HCT116 (cell line): Measurements from ENCODE around the gene ETS2. TPM values are rescaled to one million over a fixed set of nuclear protein-coding genes. Genes with fewer than 3 reads are reported as not detected.

Experiments
- ATAC-seq: fragments of 200-7000 bp; cut with Tn5 transposase; 2 replicates; pipeline ENCODE4 v1.9.1; 2020; ENCODE audit warnings: mild to moderate bottlenecking, moderate library complexity
- BruUV-seq: library from RNA; stranded (reverse); fragments of 400-500 nt; replicated peaks from 2 replicates; lab custom pipeline; 2021; lab: Mats Ljungman, UMichigan
- CTCF ChIA-PET: fragments of 300-600 bp; sonication (Branson Sonifier 250); formaldehyde crosslinking; loops from one replicate; lab custom pipeline; 2021; ENCODE audit warnings: antibody characterized with exemption; lab: Charles Lee
- POLR2A ChIA-PET: fragments of 300-600, 350-600 bp; sonication (Branson Sonifier 250); formaldehyde crosslinking; loops from one replicate; lab custom pipeline; 2021; ENCODE audit warnings: antibody characterized with exemption; lab: Charles Lee
- RAD21 ChIA-PET, 2 experiments: fragments of 300-600 bp; sonication (Branson Sonifier 250); formaldehyde crosslinking; loops; one replicate each; lab custom pipeline; 2023; ENCODE audit warnings: low total read pairs in 2 of 2; ENCODE audit not compliant: uncharacterized antibody in 2 of 2, unreplicated experiment in 2 of 2, low non-redundant PET in 1 of 2; lab: Charles Lee
- DNase-seq: peaks from one replicate; pipeline ENCODE4 v3.0.0-alpha.2; 2010; ENCODE audit warnings: low read depth, low spot score
- H2AFZ ChIP-seq: fragments of 200-600 bp; shearing (Covaris generic), sonication (generic); 2 replicates; pipeline ENCODE4 v1.6.1; 2017; ENCODE audit warnings: low read depth, mixed run types, mixed read lengths, antibody characterized with exemption, low read length; ENCODE audit not compliant: poor library complexity, severe bottlenecking
- H3K27ac ChIP-seq: 2 replicates; pipeline ENCODE4 v1.5.1; 2012; ENCODE audit warnings: low read depth, low read length
- H3K27me3 ChIP-seq: fragments of 200-600 bp; sonication (generic); 2 replicates; pipeline ENCODE4 v1.6.1; 2016; ENCODE audit warnings: mixed run types, low read length, mixed read lengths; ENCODE audit not compliant: insufficient read depth
- H3K36me3 ChIP-seq, 2 experiments: fragments of 200-500 bp in 1 of 2; fragments of 200-600 bp in 1 of 2; sonication (Bioruptor generic) in 1 of 2; sonication (generic) in 1 of 2; 2 replicates each; pipeline versions ENCODE4 v1.5.1 to v1.6.1; 2014 to 2016; ENCODE audit warnings: low read length in 2 of 2, inconsistent platforms in 1 of 2, mixed read lengths in 1 of 2, mixed run types in 1 of 2; ENCODE audit not compliant: insufficient read depth in 2 of 2, control insufficient read depth in 1 of 2
- H3K4me1 ChIP-seq, 2 experiments: fragments of 200-600 bp in 1 of 2; sonication (generic) in 1 of 2; 2 replicates each; pipeline versions ENCODE4 v1.5.1 to v1.6.1; 2012 to 2017; ENCODE audit warnings: low read length in 2 of 2, inconsistent platforms in 1 of 2, mild to moderate bottlenecking in 1 of 2, mixed read lengths in 1 of 2, mixed run types in 1 of 2, moderate library complexity in 1 of 2; ENCODE audit not compliant: insufficient read depth in 2 of 2, control insufficient read depth in 1 of 2
- H3K4me2 ChIP-seq: fragments of 200-600 bp; sonication (generic); 2 replicates; pipeline ENCODE4 v1.6.1; 2017; ENCODE audit warnings: mixed run types, low read length, mixed read lengths
- H3K4me3 ChIP-seq, 2 experiments: fragments of 200-600 bp in 1 of 2; sonication (generic) in 1 of 2; replicated peaks in 1 of 2; 2 replicates each; pipeline ENCODE4 v1.5.1; 2011 to 2016; ENCODE audit warnings: low read length in 2 of 2, control low read depth in 1 of 2, low read depth in 1 of 2, mild to moderate bottlenecking in 1 of 2, mixed read lengths in 1 of 2, mixed run types in 1 of 2
- H3K79me2 ChIP-seq: fragments of 200-600 bp; sonication (generic); 2 replicates; pipeline ENCODE4 v1.6.1; 2017; ENCODE audit warnings: mild to moderate bottlenecking, mixed run types, low read length, moderate library complexity, mixed read lengths; ENCODE audit not compliant: insufficient read depth
- H3K9ac ChIP-seq: fragments of 200-600 bp; sonication (generic); 2 replicates; pipeline ENCODE4 v1.6.1; 2016; ENCODE audit warnings: low read length, mixed read lengths
- H3K9me2 ChIP-seq: fragments of 200-600 bp; sonication (generic), shearing (Covaris generic); 2 replicates; pipeline ENCODE4 v1.6.1; 2017; ENCODE audit warnings: mixed run types, mild to moderate bottlenecking, moderate library complexity; ENCODE audit not compliant: insufficient read depth
- H3K9me3 ChIP-seq, 2 experiments: fragments of 200-500 bp in 1 of 2; fragments of 200-600 bp in 1 of 2; sonication (Bioruptor generic) in 1 of 2; sonication (generic) in 1 of 2; 2 replicates each; pipeline ENCODE4 v1.6.1; 2014 to 2017; ENCODE audit warnings: low read length in 2 of 2, mixed read lengths in 2 of 2, inconsistent platforms in 1 of 2, low read depth in 1 of 2, mild to moderate bottlenecking in 1 of 2, mixed run types in 1 of 2, moderate library complexity in 1 of 2; ENCODE audit not compliant: control insufficient read depth in 1 of 2, insufficient read depth in 1 of 2
- H4K20me1 ChIP-seq: fragments of 200-600 bp; sonication (generic), shearing (Covaris generic); 2 replicates; pipeline ENCODE4 v1.6.1; 2017; ENCODE audit warnings: mixed run types, mild to moderate bottlenecking, moderate library complexity; ENCODE audit not compliant: insufficient read depth
- ATF3 ChIP-seq: IDR thresholded peaks from 2 replicates; pipeline ENCODE4 v1.6.1; 2012
- CBX3 ChIP-seq: IDR thresholded peaks from 2 replicates; pipeline ENCODE4 v1.6.1; 2012; ENCODE audit warnings: low read depth
- EZH2 ChIP-seq: fragments of 200-600 bp; sonication (generic); IDR thresholded peaks from 2 replicates; pipeline ENCODE4 v1.6.1; 2017; ENCODE audit warnings: antibody characterized with exemption, mixed run types
- POLR2A ChIP-seq: IDR thresholded peaks from 2 replicates; pipeline ENCODE4 v1.7.0; 2011; ENCODE audit warnings: borderline replicate concordance; ENCODE audit not compliant: insufficient read depth, insufficient read length; ENCODE audit errors: extremely low read depth
- REST ChIP-seq: IDR thresholded peaks from 2 replicates; pipeline ENCODE4 v1.6.1; 2012; ENCODE audit warnings: low read depth
- SIN3A ChIP-seq: IDR thresholded peaks from 2 replicates; pipeline ENCODE4 v1.6.1; 2012; ENCODE audit warnings: low read depth
- SP1 ChIP-seq: IDR thresholded peaks from 2 replicates; pipeline ENCODE4 v1.6.1; 2012; ENCODE audit warnings: low read depth
- intact Hi-C: fragments of 100-400 bp; cut with micrococcal nuclease; formaldehyde crosslinking; loops from 2 replicates; pipeline ENCODE4 v1.10.0; 2022
- total RNA-seq: library from RNA; stranded (reverse); gene quantifications from one replicate; pipeline ENCODE4 v1.2.1, GENCODE V29; 2021; ENCODE audit not compliant: unreplicated experiment
- TF ChIP-seq, protein P1 (sequence below): IDR thresholded peaks from 2 replicates; pipeline ENCODE4 v1.6.1; 2011; ENCODE audit warnings: mild to moderate bottlenecking, low read length, moderate library complexity; ENCODE audit not compliant: insufficient replicate concordance; ENCODE audit errors: extremely low read depth
- TF ChIP-seq, protein P2 (sequence below), 3 experiments: fragments of 200-600 bp in 1 of 3; sonication (generic) in 1 of 3; IDR thresholded peaks in 2 of 3; conservative IDR thresholded peaks in 1 of 3; 2 replicates each; pipeline ENCODE4 v1.5.1; 2012 to 2017; ENCODE audit warnings: low read depth in 2 of 3, low read length in 2 of 3, antibody characterized with exemption in 1 of 3, borderline replicate concordance in 1 of 3, control low read depth in 1 of 3, mild to moderate bottlenecking in 1 of 3, mixed read lengths in 1 of 3, mixed run types in 1 of 3, moderate library complexity in 1 of 3; ENCODE audit not compliant: insufficient read depth in 1 of 3

ETS2 gene
- total RNA-seq, 1 experiment from 2014 or later, result 32.9 TPM

GRCh38 chr21:38774152-38774551 lies 31.6 kb upstream of the ETS2 start:
- DNase-seq (no peak), ATAC-seq (no peak)
- Histone ChIP-seq H3K36me3 (no peaks in the 10 kb centered on the region), H3K79me2 (no peaks in the 10 kb centered on the region), H4K20me1 (no peaks in the 10 kb centered on the region), H3K9me2 (no peaks in the 10 kb centered on the region), H3K9me3 (peaks cover 3 to 6% of the 10 kb centered on the region in 2 experiments; a peak in 1 of 4 replicates), H3K4me2 (0 out of 2 replicates have a peak overlapping the region, but pooled peaks have one; percentile 63), H3K4me3 (no peak overlapping the region), H3K27ac (no peak overlapping the region; the same call in 1 of the 2 replicates), H3K27me3 (no peaks in the 10 kb centered on the region), H3K9ac (no peak overlapping the region), H2AFZ (peak overlapping the region; percentile 47), H3K4me1 (peaks cover 14 to 18% of the 10 kb centered on the region in 2 experiments)
- ChIA-PET RAD21 (no interaction called here), CTCF (no interaction called here), POLR2A (interaction anchor here (2.0 kb wide), 1 partner anchor 13 kb away, joined by 9 read pairs; no protein-coding TSS in a partner anchor)
- no TSS peak for BruUV-seq
- intact Hi-C loops, result no loop called here
- no peak for TF ChIP-seq REST
- no peak for TF ChIP-seq ATF3

GRCh38 chr21:38774586-38775285 lies 31.0 kb upstream of the ETS2 start:
- no peak overlapping the region for H3K4me3 ChIP-seq
- ChIA-PET CTCF (no interaction called here), POLR2A (no interaction called here), RAD21 (no interaction called here)
- peaks cover 14 to 18% of the 10 kb centered on the region in 2 experiments for H3K4me1 ChIP-seq
- TF ChIP-seq, protein P1, sequence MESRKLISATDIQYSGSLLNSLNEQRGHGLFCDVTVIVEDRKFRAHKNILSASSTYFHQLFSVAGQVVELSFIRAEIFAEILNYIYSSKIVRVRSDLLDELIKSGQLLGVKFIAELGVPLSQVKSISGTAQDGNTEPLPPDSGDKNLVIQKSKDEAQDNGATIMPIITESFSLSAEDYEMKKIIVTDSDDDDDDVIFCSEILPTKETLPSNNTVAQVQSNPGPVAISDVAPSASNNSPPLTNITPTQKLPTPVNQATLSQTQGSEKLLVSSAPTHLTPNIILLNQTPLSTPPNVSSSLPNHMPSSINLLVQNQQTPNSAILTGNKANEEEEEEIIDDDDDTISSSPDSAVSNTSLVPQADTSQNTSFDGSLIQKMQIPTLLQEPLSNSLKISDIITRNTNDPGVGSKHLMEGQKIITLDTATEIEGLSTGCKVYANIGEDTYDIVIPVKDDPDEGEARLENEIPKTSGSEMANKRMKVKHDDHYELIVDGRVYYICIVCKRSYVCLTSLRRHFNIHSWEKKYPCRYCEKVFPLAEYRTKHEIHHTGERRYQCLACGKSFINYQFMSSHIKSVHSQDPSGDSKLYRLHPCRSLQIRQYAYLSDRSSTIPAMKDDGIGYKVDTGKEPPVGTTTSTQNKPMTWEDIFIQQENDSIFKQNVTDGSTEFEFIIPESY, result no peak
- TF ChIP-seq EZH2 (no peak), ATF3 (no peak), POLR2A (no peak), CBX3 (no peak), SIN3A (no peak), SP1 (no peak)
- TF ChIP-seq, protein P2, sequence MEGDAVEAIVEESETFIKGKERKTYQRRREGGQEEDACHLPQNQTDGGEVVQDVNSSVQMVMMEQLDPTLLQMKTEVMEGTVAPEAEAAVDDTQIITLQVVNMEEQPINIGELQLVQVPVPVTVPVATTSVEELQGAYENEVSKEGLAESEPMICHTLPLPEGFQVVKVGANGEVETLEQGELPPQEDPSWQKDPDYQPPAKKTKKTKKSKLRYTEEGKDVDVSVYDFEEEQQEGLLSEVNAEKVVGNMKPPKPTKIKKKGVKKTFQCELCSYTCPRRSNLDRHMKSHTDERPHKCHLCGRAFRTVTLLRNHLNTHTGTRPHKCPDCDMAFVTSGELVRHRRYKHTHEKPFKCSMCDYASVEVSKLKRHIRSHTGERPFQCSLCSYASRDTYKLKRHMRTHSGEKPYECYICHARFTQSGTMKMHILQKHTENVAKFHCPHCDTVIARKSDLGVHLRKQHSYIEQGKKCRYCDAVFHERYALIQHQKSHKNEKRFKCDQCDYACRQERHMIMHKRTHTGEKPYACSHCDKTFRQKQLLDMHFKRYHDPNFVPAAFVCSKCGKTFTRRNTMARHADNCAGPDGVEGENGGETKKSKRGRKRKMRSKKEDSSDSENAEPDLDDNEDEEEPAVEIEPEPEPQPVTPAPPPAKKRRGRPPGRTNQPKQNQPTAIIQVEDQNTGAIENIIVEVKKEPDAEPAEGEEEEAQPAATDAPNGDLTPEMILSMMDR (IDR thresholded peaks at IDR 0.05 in 2 of 3, conservative IDR thresholded peaks at IDR 0.05 in 1 of 3; ENCODE audit: borderline replicate concordance in 1 of 3, insufficient read depth in 1 of 3, low read depth in 2 of 3, low read length in 2 of 3), result no peak
- no peaks in the 10 kb centered on the region for H3K9me2 ChIP-seq
- H2AFZ ChIP-seq, result no peak overlapping the region
- H4K20me1 ChIP-seq, result no peaks in the 10 kb centered on the region
- peaks cover 3 to 6% of the 10 kb centered on the region in 2 experiments; a peak in 1 of 4 replicates for H3K9me3 ChIP-seq
- H3K4me2 ChIP-seq, result no peak overlapping the region
- no peak overlapping the region for H3K9ac ChIP-seq
- no TSS peak for BruUV-seq
- intact Hi-C loops, result no loop called here
- no peaks in the 10 kb centered on the region for H3K27me3 ChIP-seq
- DNase-seq (no peak), ATAC-seq (no peak)
- no peak overlapping the region for H3K27ac ChIP-seq
- H3K36me3 ChIP-seq, result no peaks in the 10 kb centered on the region
- H3K79me2 ChIP-seq, result no peaks in the 10 kb centered on the region
